Measurements from ENCODE around the gene PTBP2.

DNA sequence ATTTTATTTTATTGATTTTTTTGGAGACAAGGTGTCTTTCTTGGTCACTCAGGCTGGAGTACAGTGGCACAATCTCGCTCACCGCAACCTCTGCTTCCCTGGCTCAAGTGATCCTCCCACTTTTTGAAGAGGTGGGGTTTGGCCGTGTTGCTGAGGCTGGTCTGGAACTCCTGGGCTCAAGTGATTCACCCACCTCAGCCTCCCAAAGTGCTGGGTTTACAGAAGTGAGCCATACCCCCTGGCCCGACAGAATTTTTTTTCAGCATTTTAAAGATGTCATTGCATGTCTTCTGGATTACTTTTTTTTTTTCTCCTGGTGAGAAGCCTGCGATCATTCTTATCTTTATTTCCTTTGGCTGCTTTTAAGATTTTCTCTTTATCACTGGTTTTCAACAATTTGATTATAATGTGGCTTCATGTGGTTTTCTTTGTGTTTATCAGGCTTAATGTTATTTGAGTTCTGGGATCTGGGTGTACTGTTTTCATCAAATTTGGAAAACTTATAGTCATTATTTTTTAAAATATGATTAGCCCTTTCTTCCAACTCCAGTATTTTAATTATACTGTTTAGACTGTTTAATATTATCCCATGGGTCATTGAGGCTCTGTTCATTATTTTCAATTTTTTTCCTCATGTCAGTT is 23.1 kb upstream of the PTBP2 start:
- TF ChIP-seq, protein P1, sequence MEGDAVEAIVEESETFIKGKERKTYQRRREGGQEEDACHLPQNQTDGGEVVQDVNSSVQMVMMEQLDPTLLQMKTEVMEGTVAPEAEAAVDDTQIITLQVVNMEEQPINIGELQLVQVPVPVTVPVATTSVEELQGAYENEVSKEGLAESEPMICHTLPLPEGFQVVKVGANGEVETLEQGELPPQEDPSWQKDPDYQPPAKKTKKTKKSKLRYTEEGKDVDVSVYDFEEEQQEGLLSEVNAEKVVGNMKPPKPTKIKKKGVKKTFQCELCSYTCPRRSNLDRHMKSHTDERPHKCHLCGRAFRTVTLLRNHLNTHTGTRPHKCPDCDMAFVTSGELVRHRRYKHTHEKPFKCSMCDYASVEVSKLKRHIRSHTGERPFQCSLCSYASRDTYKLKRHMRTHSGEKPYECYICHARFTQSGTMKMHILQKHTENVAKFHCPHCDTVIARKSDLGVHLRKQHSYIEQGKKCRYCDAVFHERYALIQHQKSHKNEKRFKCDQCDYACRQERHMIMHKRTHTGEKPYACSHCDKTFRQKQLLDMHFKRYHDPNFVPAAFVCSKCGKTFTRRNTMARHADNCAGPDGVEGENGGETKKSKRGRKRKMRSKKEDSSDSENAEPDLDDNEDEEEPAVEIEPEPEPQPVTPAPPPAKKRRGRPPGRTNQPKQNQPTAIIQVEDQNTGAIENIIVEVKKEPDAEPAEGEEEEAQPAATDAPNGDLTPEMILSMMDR (IDR thresholded peaks at IDR 0.05; ENCODE audit: low read depth, low read length) = no peak
- TF ChIP-seq, protein P2, sequence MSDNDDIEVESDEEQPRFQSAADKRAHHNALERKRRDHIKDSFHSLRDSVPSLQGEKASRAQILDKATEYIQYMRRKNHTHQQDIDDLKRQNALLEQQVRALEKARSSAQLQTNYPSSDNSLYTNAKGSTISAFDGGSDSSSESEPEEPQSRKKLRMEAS (IDR thresholded peaks at IDR 0.05; ENCODE audit: low read depth, low read length) = no peak
- TF ChIP-seq MYC (IDR thresholded peaks at IDR 0.05; ENCODE audit: low read depth, low read length) = no peak
- TF ChIP-seq POLR2A (IDR thresholded peaks at IDR 0.05; ENCODE audit: extremely low read depth, insufficient read length) = no peak

Data from NB4 (cell line).